ENCODE data around the gene INO80E. TPM values are rescaled to one million over a fixed set of nuclear protein-coding genes. Genes with fewer than 3 reads are reported as not detected.

The INO80E gene
- total and polyA plus RNA-seq, 8 donors, result 42.1 to 59.6 (median 51.6) TPM

- intact Hi-C loops (cut with DNase I), result no loop called here
- peaks cover under 1 to 80% of the 10 kb centered on the region in 2 donors for H3K36me3 ChIP-seq
- no peak for TF ChIP-seq CTCF (IDR thresholded peaks at IDR 0.05)
- H3K9me3 ChIP-seq, result no peaks in the 10 kb centered on the region
- H3K4me1 ChIP-seq, result peaks cover 17 to 49% of the 10 kb centered on the region in 2 donors
- no peaks in the 10 kb centered on the region for H3K27me3 ChIP-seq
- H3K27ac ChIP-seq, result peak overlapping the region; percentile 59 to 67
- no peak overlapping the region for H3K4me3 ChIP-seq
- peak in 1 of 4 donors; percentile 70 for DNase-seq
- no peak for ATAC-seq
These were observed 5.0 kb upstream of the INO80E start for GRCh38 chr16:29990883-29991570.

GRCh38 chr16:29991571-29991904 lies 4.5 kb upstream of the INO80E start:
- ATAC-seq, result no peak

GRCh38 chr16:29992344-29992967 lies 3.6 kb upstream of the INO80E start:
- H3K4me1 ChIP-seq, result peaks cover 22 to 53% of the 10 kb centered on the region in 2 donors
- no peak overlapping the region for H3K4me3 ChIP-seq
- H3K27ac ChIP-seq, result peak overlapping the region in 1 of 2 donors; percentile 39
- peak in 1 of 4 donors; percentile 75 for DNase-seq
- peaks cover 0 to 66% of the 10 kb centered on the region in 2 donors for H3K36me3 ChIP-seq
- TF ChIP-seq CTCF (IDR thresholded peaks at IDR 0.05), result no peak
- intact Hi-C loops (cut with DNase I), result no loop called here
- ATAC-seq, result peak; percentile 7
- no peaks in the 10 kb centered on the region for H3K9me3 ChIP-seq
- no peaks in the 10 kb centered on the region for H3K27me3 ChIP-seq

More at GRCh38 chr16:29991571-29991904, 4.5 kb upstream of the INO80E start:
- no peak overlapping the region for H3K4me3 ChIP-seq
- intact Hi-C loops (cut with DNase I), result no loop called here
- peak overlapping the region in 1 of 2 donors; percentile 23 for H3K27ac ChIP-seq
- no peak for TF ChIP-seq CTCF (IDR thresholded peaks at IDR 0.05)
- no peaks in the 10 kb centered on the region for H3K9me3 ChIP-seq
- no peak for DNase-seq
- peaks cover 0 to 75% of the 10 kb centered on the region in 2 donors for H3K36me3 ChIP-seq
- H3K4me1 ChIP-seq, result peaks cover 17 to 49% of the 10 kb centered on the region in 2 donors
- no peaks in the 10 kb centered on the region for H3K27me3 ChIP-seq

GRCh38 chr16:29993191-29993902 lies 2.7 kb upstream of the INO80E start:
- H3K27ac ChIP-seq, result no peak overlapping the region
- DNase-seq (peak in 1 of 4 donors; percentile 49), ATAC-seq (no peak)
- no peak for TF ChIP-seq CTCF (IDR thresholded peaks at IDR 0.05)
- no peaks in the 10 kb centered on the region for H3K9me3 ChIP-seq
- H3K4me1 ChIP-seq, result peaks cover 22 to 44% of the 10 kb centered on the region in 2 donors
- H3K36me3 ChIP-seq, result peaks cover 0 to 61% of the 10 kb centered on the region in 2 donors
- intact Hi-C loops (cut with DNase I), result no loop called here
- H3K27me3 ChIP-seq, result no peaks in the 10 kb centered on the region
- no peak overlapping the region for H3K4me3 ChIP-seq
